ENCODE results near the gene CDH23.

Gene CDH23

DNA sequence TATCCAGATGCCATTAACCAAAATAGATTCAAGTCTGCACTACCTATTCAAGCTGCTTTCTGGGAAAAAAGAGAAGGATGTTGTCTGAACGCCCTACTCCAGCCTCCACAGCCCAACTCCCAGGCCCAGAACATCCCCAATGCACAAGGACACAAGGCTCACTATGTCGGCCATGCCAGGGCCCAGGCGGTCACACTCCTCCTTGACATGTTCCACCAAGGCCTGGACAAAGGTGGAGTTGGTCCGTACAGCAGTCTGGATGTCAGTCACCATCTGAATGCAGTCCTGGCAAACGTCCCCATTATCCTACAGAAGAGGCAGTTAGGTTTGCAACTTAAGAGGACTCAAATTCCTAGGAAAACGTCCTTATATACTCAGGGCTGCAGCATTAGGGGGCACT lies 431.1 kb downstream of the CDH23 start:
- no peak overlapping the region for H3K27ac ChIP-seq
- TF ChIP-seq, protein P1, sequence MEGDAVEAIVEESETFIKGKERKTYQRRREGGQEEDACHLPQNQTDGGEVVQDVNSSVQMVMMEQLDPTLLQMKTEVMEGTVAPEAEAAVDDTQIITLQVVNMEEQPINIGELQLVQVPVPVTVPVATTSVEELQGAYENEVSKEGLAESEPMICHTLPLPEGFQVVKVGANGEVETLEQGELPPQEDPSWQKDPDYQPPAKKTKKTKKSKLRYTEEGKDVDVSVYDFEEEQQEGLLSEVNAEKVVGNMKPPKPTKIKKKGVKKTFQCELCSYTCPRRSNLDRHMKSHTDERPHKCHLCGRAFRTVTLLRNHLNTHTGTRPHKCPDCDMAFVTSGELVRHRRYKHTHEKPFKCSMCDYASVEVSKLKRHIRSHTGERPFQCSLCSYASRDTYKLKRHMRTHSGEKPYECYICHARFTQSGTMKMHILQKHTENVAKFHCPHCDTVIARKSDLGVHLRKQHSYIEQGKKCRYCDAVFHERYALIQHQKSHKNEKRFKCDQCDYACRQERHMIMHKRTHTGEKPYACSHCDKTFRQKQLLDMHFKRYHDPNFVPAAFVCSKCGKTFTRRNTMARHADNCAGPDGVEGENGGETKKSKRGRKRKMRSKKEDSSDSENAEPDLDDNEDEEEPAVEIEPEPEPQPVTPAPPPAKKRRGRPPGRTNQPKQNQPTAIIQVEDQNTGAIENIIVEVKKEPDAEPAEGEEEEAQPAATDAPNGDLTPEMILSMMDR (conservative IDR thresholded peaks at IDR 0.05), result no peak

DNA sequence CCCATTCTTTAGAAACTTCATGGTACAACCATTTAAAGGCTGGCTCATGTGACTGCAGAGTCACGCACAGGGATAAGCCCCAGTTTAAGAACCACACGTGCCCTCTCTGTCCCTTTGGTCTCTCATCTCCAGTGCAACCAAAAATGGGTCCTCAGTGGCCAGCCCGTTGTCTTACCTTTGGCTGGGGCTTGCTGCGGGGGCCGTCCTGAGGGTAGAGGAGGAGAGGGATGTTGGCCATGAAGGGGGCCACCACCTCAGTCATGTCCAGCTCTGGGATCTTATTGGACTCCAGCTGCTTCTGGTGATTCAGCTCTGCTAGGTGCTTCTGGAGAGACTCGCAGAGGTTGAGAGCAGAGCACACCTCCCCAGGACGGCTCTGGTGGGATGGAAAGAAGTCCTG lies 432.0 kb downstream of the CDH23 start:
- no peak overlapping the region for H3K27ac ChIP-seq
- TF ChIP-seq, protein P1 (conservative IDR thresholded peaks at IDR 0.05), result no peak

DNA sequence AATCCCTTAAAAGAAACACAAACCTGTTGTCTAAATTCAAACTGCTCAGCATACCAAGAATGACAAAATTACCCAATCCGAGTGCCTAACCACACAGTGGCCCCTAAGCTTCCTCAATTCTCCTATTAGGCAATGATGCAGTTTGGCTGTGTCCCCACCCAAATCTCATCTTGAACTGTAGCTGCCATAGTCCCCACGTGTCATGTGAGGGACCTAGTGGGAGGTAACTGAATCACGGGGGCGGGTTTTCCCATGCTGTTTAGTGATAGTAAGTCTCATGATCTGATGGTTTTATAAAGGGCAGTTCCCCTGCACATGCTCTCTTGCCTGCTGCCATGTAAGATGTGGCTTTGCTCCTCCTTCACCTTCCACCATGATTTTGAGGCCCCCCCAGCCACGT lies 432.5 kb downstream of the CDH23 start:
- TF ChIP-seq, protein P1 (conservative IDR thresholded peaks at IDR 0.05), result no peak

DNA sequence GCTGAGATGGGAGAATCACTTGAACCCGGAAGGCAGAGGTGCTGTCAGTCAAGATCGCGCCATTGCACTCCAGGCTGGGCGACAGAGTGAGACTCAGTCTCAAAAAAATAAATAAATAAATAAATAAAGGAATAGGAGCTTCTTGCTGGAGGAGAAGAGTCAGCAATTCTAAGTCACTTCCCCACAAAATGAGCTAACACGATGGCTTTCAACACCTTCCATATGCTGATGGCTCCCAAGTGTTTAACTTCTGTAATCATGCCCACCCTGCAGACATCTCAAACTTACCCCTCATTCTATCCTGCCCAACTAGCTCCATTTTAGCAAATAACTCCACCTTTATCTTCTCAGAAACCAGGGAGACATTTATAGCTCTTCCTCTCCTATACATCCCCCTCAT lies 433.2 kb downstream of the CDH23 start:
- TF ChIP-seq, protein P1 (conservative IDR thresholded peaks at IDR 0.05), result no peak

More for the DNA sequence above, 432.5 kb downstream of the CDH23 start:
- H3K27ac ChIP-seq, result no peak overlapping the region

DNA sequence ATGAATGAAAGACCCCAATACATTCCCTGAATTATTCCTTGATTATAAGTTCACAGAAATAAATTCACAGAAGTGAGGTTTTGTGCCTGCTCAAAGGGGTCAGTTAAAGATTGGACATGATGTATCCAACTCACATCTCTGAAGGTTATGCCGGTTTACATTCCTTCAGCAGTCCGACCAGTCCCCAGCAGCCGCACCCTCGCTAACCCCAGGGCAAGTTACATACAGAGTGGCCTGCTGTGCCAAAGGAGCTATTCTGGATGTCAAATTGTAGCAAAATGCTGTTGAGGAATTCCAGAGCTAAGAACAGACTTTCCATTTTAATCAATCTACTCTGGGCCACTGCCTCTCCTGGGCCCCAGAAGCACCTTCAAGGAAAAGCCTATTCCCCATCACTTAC lies 434.0 kb downstream of the CDH23 start:
- no peak overlapping the region for H3K27ac ChIP-seq
- TF ChIP-seq, protein P1 (conservative IDR thresholded peaks at IDR 0.05), result no peak

More for the DNA sequence above, 433.2 kb downstream of the CDH23 start:
- no peak overlapping the region for H3K27ac ChIP-seq

DNA sequence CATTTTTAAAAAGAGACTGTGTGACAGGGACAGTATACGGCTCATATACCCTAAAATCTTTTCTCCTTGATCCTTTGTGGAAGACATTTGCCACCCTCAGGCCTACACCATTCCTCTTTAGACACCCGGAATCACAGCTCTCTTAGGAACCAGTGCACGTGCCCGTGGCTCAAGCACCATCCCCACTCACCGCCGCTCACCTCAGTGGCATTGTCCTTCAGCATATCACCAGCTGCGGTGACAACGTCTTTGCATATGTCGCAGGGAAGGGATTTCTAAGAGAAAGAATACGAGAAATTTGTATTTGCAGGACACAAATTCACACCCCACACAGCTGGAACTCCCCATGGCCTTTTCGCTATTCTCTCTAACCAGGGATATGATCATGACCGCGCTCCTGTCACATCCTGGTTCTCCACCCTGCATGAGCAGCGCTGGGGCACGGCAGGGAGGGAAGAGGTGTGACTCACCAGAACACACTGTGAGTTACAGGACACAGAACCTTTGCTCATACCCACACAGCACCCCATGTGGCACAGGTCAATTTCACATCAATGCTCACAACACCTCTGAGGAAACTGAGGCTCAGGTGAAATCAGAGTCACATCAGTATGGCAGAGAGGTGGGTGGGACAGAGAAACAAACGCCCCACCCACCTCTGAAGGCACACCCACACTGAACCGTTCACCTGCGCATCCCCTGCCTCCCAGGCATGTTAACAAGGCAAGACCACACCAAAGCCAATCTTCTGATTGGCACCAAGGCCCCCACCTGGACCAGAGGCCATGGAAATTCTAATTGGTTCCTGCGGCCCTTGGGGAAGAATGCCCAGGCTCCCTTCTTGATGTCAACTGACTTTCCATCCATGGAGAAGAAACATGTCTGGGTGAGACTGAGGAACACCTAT lies 435.2 kb downstream of the CDH23 start:
- no peak overlapping the region for H3K27ac ChIP-seq
- TF ChIP-seq, protein P1 (conservative IDR thresholded peaks at IDR 0.05), result no peak

DNA sequence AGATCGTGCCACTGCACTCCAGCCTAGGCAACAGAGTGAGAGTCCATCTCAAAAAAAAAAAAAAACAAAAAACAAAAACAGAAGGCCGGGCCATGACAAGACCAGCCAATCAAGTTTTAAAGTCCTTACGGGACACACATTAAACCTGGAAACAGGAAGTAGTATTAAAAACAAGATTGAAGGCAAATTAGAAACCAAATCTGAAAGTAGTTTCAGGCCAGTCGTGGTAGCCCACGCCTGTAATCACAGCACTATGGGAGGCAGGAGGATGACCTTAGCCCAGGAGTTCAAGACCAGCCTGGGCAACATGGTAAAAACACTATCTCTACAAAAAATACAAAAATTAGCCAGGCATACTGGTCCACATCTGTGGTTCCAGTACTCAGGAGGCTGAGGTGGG lies 436.2 kb downstream of the CDH23 start:
- H3K27ac ChIP-seq, result no peak overlapping the region
- TF ChIP-seq, protein P1 (conservative IDR thresholded peaks at IDR 0.05), result no peak

Measured in VCaP (cell line).